Cerebellar nuclear complex (tissue), 1 donor: ENCODE measurements around the gene MFGE8.

Experiments used
- DNase-seq, 2 experiments: peaks; one replicate each; lab custom pipeline; 2025; lab: John Stamatoyannopoulos, UW

The MFGE8 gene

DNA sequence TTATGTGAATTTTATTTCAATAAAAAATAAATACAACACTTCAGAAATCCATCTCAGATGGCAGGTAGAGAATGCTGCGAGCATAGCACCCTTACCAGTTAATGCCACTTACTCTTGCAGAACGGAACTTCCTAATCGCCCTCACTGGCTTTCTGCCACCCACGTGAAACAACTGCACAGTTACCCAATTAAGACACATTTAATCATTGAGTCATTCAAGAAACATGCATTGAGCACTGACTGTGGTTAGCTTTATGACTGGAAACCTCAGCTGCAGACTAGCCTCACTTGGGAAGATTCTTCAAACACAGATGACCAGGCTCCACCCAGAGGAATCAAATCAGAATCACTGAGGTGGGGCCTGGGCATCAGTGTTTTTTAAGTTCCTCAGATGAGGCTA lies 5.6 kb upstream of the MFGE8 start:
- no peak for DNase-seq

DNA sequence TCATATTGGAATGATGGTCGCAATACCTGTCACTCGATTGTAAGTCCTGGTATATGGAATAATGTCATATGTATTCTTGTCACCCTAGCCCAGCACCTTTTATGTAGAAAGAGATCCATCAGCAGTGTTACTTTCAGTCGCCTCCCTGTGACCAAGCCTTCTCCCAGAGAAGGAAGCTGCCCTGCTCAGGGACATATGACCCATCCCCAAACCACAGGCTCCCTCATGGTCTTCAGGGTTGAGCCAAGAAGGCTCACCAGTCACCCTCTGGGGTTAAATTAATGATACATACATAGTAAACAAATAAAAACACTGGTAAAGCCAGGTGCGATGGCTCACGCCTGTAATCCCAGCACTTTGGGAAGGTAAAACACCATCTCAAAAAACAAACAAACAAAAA lies 4.6 kb upstream of the MFGE8 start:
- no peak for DNase-seq

DNA sequence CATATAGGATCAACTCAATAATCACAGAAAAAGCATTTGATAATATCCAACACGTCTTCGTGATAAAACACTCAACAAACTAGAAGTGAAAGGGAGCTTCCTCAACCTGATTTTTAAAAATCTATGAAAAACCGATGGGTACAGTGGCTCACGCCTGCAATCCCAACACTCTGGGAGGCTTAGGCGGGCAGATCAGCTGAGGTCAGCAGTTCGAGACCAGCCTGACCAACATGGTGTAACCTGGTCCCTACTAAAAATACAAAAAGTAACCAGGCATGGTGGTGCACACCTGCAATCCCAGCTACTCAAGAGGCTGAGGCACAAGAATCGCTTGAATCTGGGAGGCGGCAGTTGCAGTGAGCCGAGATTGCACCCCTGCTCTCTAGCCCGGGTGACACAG lies 2.2 kb upstream of the MFGE8 start:
- DNase-seq, result no peak

DNA sequence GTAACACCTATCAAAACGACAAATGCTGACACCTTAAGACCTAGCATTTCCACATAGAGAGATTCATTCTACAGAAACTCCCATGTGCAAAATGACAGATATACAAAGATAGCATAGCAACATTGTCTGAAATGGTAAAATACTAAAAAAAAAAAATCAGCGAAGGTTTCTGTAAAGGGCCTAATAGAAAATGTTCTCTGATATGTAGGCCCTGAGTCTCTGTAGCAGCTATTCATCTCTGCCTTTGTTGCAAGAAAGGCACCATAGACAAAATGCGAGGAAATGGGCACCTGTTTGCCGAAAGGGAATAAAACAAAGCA lies 631 bp upstream of the MFGE8 start:
- DNase-seq, result no peak

DNA sequence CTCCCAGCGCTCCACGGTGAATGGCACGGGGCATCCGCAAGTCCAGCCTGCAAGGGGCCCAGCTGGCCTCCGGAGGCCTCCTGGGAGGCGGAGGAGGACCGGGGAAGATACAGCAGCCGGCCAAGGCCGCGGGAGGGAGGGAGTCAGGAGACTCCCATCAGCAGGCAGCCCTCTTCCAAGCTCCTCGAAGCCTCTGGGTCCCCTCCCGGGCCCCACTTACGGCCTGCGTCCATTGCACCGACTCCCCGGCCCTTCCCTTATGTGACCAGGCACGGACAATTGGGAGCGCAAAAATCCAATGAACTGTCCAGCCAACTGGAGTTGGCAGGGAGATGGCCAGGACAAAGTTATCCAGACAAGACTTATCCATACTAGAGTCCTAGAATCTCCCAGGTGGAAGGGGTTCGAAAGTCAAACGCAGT lies 668 bp downstream of the MFGE8 start:
- no peak for DNase-seq

DNA sequence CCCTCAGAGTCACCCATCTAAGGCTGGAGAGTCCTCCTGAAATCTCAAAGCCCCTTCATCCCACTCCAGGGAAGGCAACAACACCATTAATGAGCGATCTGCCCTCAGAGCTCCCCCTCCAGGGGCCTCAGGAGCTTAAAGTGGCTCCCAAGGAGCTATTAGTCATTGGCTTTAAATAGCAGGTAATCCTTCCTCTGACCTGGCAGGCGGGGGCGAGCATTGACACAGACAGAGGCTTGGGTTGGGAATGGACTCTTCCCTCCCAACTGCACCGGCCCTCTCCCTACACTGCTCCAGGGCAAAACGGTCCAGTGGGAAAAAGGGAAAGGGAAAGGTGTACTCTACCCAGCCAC lies 1.4 kb downstream of the MFGE8 start:
- DNase-seq, result no peak

DNA sequence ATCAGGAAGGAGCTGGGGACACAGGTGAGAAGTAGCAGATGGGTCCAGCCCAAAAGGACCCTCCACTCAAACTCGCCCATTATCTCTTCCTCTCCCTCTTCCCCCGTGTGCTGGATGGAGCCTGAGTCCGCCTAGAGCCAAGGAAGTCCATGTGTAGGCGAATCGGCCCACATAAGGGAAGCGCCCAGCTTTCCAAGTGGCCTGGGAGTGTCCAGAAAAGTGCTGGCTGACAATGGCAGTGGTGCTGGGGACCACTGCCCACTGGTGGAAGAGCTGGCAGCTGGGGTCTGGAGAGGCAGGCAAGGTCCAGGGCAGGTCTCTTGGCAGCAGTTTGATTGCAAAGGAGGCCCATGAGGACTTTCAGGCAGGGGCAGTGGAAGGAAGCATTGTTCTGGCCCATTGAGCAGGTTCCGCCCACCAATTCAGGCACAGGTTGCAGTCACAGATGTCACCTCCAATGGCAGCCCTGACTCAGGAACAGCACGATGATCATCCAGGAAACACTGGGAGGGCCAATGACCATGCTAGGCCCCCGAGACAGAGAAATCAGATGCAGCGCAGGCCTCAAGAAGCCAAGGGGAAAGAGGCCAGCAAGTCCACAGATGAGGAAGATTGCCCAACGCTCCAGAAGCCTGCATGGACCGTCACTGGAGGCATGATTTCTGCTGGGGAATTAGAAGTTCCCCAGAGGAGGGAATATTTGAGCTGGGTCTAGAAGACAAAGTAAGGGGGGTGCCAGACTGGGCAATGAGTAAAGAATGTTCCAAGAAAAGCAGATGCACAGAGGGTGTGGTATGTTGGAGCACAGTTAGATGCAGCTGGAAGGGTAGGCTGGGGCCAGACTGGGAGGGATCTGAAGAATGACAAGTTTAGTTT lies 3.0 kb downstream of the MFGE8 start:
- DNase-seq, result no peak

DNA sequence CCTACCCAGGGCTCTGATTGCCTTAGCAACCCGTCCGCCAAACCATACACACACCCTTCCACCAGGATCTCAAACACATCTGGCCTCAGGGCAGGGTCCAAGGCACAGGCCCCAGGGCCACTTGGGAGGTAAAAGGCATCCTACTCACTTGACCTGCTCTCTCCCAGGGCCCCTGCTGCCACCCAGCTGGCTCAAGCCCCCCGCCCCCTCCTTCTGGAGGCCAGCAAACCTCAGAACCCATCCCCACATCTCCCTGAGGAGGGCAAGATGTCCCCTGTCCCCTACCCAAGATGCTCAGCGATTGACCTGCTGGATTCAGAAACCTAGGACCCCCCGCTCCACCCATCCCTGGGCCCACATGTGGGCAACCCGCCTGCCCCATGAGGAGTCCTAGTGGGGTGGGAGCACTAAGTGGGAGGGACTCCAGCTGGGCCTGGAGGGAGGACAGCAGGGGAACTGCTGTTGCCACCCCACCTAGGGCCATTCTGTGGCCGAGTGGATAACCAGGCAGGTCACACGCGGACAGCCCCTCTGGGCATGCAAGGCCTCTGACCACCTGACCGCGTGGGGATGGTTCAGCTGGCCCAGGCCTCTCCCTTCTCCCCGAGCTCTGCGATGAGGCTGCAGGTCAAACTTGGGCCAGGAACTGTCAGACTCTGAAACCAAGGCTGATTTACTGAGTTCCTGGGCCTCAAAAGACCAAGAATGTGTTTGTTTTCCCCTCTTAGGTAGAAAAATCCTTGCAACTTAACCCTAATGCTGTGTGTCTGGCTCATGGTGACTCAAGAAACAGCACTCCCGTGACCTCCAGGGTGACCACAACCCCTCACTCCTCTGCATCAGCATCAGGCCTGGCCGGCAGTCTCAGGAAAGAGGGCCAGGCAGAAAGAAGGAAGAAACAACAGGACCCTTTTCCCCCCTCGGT lies 4.2 kb downstream of the MFGE8 start:
- DNase-seq, result no peak

DNA sequence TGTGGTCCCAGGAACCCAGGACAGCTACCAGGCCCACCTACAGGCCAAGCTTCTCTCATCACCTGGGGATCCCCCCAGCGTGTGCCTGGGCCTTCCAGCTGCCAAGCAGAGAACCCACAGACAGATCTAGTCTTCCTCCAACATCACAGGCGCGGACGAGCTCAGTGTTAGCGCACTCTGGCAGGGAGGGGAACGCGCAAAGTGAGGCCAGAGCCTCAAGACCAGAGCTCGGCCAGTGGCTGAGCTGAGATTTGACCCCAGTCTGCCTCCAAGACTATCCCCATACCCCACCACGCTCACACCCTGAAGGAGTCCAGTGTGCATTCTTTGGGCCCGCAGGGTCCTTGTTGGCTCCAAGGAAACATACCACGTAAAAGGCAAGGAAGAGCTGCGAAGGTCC lies 5.1 kb downstream of the MFGE8 start:
- no peak for DNase-seq

DNA sequence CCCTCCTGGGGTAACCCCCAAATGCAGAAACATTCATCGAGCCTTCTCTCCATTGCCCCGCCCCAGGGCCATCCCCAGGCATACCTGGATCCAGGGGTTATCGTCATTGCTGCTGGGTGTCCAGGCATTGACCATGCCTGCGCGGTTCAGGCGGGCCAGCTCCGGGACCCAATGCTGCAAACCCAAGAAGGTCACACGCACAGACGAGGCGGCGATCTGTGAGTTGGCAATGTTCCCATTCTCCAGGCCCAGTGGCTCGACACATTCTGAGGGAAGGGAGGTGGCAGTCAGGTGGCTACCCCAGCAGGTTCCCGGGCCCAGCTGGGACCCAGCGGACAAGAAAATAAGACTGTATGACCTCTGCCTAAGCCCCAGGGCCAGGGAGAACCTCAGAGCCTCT lies 6.1 kb downstream of the MFGE8 start:
- DNase-seq, result no peak

DNA sequence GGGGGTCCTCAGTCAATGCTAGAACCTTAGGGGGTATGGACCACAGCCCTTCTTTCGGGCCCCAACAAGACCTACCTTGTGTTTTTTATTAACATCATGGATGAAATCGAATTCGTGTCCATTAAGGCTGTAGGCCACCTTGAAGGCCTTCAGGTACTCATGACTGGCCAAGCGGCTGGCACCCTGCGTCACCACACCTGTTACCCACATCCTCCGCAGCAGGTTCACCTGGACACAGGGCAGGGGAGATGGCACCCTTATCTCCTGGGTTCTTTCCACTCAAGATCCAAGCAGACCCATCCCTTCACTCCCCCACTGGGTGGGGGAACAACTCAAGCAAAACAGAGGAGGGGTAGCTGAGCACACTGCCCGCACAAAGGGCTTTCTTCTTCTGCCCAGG lies 6.6 kb downstream of the MFGE8 start:
- no peak for DNase-seq

DNA sequence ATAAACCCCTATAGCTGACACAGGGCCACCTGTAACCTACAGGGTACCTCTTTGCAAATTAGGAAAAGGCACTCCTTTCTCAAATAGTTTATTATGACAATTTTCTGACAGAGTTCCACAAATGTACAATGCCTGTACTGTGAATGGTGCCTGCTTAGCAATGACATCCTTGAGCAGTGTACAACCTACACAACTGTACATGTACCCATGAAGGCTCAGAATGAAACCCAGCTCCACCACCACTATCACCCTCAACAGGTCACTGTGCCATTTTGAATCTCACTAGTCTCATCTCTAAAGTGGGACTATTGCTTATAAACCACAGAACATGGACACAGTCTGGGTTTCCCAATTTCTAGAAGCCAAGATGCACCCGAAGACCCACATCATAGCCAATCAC lies 7.0 kb downstream of the MFGE8 start:
- no peak for DNase-seq

DNA sequence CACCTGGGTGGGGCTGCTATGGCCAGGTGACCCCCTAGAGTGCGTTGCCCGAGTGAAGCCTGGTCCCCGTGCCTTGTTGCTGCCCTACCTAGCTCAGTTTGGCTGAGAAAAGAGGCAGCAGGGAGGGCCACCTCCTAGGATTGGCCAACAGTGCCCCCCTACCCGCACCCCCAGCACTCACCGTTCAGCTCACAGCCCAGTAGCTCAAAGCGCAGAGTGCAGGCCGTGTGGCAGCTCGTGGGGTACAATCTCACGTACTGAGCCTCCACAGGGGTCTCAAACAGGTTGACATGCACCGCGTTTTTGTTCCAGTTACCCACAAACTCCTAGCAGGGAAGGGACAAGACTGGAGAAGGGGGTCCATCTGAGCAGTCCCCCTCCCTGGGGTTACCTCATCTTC lies 7.6 kb downstream of the MFGE8 start:
- DNase-seq, result no peak

DNA sequence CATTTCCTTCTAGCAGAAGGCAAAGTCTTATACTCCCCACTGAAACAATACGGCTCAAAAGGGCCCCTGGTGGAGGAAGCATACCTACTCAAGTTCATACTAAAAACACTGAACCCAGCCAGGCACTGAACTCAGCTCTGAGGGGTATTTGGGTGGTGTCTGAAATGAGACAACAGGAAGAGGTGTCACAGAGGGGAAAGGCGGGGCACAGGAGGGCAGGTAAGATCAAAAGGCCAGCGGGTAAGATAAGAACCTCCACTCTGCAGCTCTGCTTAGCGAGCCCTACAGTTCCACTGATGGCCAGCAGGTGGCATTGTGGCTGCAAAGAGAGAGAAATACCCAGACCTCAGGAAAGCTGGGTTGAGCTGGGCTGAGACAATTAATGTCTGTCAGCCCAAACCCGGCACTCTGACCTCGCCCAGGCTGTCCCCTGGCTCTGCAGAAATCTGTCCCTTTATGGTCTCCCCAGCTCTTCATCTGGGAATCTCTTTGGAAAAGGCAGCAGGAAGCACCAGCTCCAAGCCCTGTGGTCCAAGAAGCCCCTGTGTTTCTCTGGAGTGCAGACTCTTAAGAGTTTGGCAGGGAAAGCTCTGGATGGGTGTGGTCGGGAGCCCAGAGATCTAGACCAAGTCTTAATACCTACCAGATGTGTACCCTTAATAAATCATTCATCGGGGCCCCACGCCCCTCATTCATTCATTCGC lies 8.4 kb downstream of the MFGE8 start:
- DNase-seq, result peak in 1 of 2 experiments; percentile 2

DNA sequence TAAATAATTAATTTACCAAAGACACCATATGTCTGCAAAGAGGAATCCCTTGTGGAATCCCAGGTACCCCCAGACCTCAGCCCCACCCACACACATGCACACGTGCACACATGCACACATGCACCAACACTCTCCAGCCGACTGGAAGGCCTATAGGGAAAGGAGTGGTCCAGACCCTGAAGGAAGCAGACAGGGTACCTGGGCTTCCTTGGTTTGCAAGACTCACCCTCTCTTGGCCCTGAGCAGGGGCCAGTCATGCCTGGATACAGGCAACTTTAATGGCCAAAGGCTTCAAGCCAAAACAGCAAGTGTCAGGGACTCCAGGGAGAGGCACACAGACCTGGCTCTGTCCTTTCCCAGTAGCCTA lies 8.9 kb downstream of the MFGE8 start:
- DNase-seq, result no peak

DNA sequence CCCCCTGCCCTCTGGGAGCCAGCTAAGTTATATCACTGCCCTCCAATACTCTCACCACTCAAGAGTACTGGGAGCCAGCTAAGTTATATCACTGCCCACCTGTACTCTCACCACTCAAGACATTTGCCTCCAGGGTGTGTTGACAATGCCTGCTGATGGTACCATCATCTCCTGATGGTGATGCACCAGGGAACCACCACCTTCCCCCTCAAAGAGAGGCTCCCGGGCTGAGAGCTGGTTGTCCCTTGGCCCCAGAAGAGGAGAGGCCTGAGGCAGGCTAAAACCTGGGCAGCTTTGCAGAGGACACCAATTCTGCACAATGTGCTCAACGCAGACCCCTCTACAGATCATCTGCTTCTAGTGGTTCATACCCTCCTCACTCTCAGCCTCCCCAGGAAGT lies 10.3 kb downstream of the MFGE8 start:
- DNase-seq, result no peak

DNA sequence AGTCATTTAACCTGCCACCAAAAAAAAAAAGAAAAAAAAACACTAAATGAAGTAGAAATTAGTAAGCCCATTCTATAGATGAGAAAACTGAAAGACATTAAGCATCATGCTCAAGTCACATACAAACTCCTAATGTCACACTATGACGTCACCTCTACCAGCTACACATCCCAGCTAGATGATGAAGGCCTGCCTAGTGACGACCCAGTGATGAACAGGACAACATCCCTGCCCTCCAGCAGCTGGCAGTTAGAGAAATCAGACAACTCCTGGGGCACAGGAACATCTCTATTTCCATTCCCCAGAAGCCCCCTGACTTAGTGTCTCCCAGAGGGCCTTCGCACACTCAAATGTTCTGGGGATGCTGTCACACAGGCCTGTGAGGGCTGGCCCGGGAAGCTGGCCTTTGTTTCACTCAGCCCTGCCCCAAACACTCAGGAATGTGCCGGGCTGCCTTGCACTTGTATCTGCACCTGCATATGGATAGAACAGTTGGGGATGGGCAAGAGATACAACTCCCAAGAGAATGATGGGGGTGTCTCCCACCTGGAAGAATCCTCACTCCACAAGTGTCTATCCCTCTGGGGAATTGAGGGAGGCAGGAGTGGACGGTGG lies 10.9 kb downstream of the MFGE8 start:
- DNase-seq, result no peak

DNA sequence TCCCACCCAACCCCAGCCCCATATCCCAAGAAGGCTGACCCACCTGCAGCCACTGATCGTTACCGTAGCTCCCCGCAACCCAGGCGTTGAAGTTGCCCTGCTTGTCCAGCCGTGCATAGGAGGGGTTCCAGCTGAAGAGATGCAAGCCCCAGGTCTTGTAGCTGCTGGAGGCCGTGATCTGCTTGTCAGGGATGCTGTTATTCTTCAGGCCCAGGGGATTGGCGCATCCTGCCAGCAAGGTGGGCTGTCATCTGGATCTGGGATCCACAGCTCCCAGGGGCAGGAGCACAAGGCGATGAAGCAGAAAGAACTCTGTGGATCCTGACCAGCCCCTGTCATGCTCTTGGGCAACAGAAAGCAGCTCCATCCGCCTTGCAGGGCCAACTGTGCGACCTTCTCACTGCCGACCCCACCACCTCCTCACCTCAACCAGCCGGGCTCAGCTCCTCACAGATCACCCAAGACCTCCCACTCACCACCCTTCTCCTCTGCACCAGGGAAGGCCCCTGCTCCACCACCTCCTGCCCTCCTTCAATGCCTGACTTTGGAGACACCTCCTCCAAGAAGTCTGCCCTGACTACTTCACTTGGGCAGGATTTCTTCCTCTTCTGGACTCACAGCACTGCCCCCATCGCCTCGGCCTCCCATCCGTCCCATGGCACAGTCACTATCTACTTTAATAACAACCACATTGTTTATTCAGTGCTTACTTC lies 11.5 kb downstream of the MFGE8 start:
- no peak for DNase-seq

DNA sequence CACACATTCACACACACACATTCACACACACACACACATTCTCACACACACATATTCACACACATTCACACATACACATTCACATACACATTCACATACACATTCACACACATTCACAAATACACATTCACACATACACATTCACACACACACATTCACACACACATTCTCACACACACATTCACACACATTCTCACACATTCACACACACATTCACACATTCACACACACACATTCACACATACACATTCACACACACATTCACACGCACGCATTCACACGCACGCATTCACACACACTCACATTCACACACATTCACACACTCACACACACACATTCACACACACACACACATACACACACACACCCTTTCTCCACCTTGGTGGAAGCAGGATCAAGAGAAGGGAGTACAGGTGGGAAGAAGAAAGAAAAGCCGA lies 12.2 kb downstream of the MFGE8 start:
- DNase-seq, result no peak

DNA sequence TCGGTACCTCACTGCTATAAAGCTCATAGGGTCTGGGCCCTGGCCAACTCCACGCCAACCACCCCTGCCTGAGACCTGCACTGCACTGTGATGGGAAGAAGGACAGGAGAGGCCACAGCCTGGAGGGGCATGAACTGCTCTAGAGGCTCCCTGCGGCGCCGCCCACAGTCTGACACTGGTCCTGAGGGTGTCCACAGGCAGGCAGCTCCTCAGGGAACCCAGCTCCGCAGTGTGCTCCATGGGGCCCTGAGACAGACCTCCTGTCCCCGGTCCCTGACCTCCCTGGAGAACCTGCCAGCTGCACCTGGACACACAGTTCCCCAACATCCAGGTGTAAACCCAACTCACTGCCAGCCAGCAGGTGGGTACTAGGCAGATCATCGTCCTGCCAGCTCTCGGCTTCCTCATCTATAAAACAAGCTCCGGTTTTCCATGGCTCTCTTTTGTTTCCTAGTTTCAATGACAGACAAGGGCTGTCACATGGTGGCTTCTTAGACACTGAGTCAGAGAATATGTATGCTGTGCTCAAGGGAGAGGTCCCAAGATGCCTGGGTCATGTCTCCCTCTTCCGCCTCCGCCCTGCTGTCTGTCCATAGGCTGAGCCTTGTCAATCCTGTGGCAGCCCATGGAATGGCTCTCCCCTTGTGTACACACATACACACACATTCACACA lies 12.7 kb downstream of the MFGE8 start:
- DNase-seq, result no peak

DNA sequence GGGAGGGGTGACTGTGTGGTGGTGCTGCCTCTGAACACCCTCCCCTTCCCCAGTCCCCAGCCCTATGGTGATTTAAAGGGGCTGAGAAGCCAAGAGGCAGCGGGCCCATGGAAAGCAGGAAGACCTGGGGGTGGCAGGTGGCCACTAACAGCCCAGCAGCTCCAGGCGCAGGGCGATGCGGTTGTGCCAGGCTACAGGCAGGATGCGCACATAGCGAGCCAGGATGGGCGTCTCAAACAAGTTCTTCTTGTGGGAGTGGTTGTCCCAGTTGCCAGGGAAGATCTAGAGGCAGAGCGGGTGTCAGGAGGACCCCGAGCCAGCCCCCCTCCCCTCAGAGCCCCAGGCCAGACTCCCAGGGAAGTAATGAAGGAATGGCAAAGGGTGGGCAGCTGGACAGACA lies 13.9 kb downstream of the MFGE8 start:
- DNase-seq, result no peak
